H1 (cell line): ENCODE results near the gene RABIF. TPM values are rescaled to one million over a fixed set of nuclear protein-coding genes. Genes with fewer than 3 reads are reported as not detected.

ENCODE experiments used
- E2F6 ChIP-seq: IDR thresholded peaks from 2 replicates; pipeline ENCODE4 v1.6.1; 2012; ENCODE audit warnings: inconsistent platforms
- GABPA ChIP-seq: IDR thresholded peaks from 2 replicates; pipeline ENCODE4 v1.6.1; 2011; ENCODE audit warnings: mild to moderate bottlenecking, low read length, moderate library complexity, borderline replicate concordance; ENCODE audit not compliant: insufficient read depth
- SP1 ChIP-seq: IDR thresholded peaks from 2 replicates; pipeline ENCODE4 v1.6.1; 2011; ENCODE audit warnings: low read depth, low read length
- polyA plus RNA-seq, 7 experiments: library from polyadenylated mRNA; depleted of rRNA in 3 of 7; stranded (reverse) in 5 of 7; unstranded in 2 of 7; fragments of >200 nt in 5 of 7; fragments of 200-250 nt in 2 of 7; gene quantifications; 1 replicate in 5 of 7; 2 replicates in 1 of 7; 4 replicates in 1 of 7; pipeline versions ENCODE4 v1.2.1 to v1.2.3, GENCODE V29; 2011 to 2013; ENCODE audit warnings: missing spikeins in 2 of 7, mixed read lengths in 2 of 7
- total RNA-seq: library from RNA; stranded (reverse); fragmentation: NEBNext Ultra II Directional; extraction: Animal tissue kit (Norgen Biotek cat#: 25700); gene quantifications from 2 replicates; pipeline ENCODE4 v1.2.1, GENCODE V29; 2021

Gene RABIF
- total and polyA plus RNA-seq, 2 of the 8 experiments (the other 6 are each of a cell fraction or from before 2014, with no cell fraction given): 5.6 to 6.9 TPM

GRCh38 chr1:202909494-202909893 lies 20.5 kb upstream of the RABIF start (continued):
- TF ChIP-seq E2F6 (no peak), GABPA (no peak), SP1 (no peak)
